NCI-H1048 (cell line): ENCODE measurements around the gene CDCP1.
"Not testable (repeated sequence)": the region's sequence is repeated elsewhere in the genome, so short reads cannot be mapped to it uniquely, and the experiment has no call there.

ENCODE experiments used
- DNase-seq: peaks from one replicate; lab custom pipeline; 2025; lab: John Stamatoyannopoulos, UW

Gene CDCP1

GRCh38 chr3:45084361-45084760 is 61.8 kb downstream of the CDCP1 start:
- no peak for DNase-seq

- no peak for DNase-seq
Measured at GRCh38 chr3:45083023-45083422, 63.2 kb downstream of the CDCP1 start.

DNA sequence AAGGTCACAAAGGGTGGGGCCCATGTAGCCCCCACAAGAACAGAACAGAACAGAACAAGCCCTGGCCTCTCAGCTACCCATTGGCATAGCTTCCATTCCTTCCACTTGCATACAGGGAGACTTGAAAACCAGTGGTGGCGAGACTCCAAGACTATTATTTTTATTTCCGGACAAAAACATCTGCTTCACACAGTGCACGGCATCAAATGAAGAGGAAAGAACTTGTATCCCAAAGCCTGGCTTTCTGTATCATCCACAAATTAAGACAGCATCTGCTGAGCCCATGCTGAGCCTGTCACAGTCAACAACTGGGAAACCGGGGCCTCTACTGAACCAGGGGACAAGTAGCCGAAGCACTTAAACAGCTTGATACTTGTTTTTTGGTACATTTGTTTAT is 64.0 kb downstream of the CDCP1 start:
- no peak for DNase-seq

DNA sequence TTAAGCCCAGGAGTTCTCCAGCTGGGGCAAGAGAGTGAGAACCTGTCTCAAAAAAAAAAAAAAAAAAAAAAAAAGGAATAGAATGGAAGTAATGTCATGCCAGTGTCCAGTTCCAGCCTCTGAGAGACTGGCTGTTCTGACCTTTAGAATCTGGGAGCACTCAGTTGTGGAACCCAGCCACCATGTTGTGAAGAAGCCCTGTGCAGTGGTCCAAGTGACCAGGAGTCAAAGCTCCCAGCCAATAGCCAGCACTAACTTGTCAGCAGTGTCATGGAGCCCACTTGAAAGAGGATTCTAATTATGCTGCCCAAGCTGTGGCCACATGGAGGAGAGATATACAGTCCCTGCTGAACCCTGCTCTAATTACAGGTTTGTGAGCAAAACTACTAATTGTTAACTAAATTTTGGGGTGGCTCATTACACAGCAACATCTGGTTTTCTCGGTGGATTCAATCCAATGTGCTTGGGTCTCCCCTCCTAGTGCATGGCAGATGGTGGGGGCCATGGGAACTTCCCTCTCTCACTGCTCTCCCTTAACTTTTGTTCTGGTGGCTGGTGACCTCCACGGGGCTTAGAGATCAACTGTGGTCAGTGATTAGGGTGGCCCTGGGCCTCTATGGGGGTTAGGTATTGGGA is 64.6 kb downstream of the CDCP1 start:
- DNase-seq: no peak

- DNase-seq: no peak
Measured at GRCh38 chr3:45080824-45081223, 65.4 kb downstream of the CDCP1 start.

DNA sequence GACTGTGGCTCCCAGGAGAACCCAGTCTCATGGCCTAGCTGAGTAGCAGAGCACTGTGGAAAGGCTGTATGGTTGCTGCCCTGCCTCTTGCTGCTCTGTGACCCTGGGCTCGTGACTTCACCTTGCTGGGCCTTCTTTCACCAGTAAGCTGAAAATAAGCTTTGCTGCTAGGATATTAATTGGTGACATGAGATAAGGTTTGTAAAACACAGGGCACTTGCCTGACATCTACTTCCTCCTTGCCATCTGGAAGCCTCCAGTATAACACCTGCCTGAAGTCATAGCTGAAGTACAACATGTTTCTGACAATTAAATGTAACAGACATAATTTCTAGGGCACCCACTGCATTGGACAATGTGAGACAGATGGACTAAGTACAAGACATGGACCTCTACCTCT is 66.5 kb downstream of the CDCP1 start:
- DNase-seq: no peak

DNA sequence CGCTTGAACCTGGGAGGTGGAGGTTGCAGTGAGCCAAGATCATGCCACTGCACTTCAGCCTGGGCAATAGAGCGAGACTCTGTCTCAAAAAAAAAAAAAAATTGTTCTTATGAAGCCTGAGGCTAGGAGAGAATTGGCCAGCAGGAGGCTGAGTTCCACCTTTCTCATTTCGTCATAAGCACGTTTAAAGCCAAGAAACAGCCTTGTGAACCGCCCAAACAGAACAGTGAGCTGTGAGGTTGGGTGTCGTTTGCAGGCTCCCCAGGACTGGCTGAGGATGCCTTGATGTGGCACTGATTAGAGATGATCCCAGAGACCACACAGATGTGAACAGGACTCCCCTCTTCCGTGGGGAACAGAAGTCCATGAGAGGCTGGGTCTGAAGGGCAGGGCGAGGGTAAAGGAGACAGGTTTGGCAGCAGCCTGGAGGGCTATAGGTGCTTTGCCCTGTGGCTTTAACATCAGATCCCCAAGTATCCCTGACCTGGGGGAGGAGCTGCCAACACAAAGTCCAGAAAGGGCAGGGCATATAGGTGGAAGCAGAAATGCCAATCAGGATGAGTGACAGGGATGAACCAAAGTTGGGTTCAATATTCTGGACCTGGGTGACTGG is 67.2 kb downstream of the CDCP1 start:
- no peak for DNase-seq

GRCh38 chr3:45078256-45078655 is 67.9 kb downstream of the CDCP1 start:
- not testable (repeated sequence) for DNase-seq

GRCh38 chr3:45075821-45076625 is 70.2 kb downstream of the CDCP1 start:
- no peak for DNase-seq

- no peak for DNase-seq
Measured at GRCh38 chr3:45071075-45071474, 75.1 kb downstream of the CDCP1 start.

DNA sequence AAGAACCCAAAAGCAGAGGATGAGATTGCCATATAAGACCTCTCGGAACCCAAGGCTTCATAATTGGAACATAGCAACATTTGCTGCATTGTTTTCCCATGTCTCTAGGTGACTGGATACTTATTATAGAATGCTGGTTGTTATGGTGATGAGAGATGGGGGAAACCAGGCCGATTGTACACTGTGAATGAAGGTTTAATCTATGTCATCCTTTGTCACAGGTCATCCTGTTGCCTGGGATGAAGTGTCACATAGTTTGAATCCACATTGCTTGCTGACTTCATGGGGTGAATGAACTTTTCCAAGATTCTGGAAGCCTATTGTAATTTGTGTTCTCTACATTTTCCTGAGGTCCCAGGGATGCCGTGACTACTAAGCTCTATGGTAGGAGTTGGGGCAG is 78.2 kb downstream of the CDCP1 start:
- DNase-seq: no peak

GRCh38 chr3:45067486-45067885 is 78.7 kb downstream of the CDCP1 start:
- DNase-seq: no peak

GRCh38 chr3:45066109-45066801 is 79.9 kb downstream of the CDCP1 start:
- DNase-seq: no peak

- DNase-seq: no peak
Measured at GRCh38 chr3:45065373-45065720, 80.8 kb downstream of the CDCP1 start.

GRCh38 chr3:45064512-45065372 is 81.4 kb downstream of the CDCP1 start:
- no peak for DNase-seq

GRCh38 chr3:45062697-45063070 is 83.5 kb downstream of the CDCP1 start:
- DNase-seq: no peak

DNA sequence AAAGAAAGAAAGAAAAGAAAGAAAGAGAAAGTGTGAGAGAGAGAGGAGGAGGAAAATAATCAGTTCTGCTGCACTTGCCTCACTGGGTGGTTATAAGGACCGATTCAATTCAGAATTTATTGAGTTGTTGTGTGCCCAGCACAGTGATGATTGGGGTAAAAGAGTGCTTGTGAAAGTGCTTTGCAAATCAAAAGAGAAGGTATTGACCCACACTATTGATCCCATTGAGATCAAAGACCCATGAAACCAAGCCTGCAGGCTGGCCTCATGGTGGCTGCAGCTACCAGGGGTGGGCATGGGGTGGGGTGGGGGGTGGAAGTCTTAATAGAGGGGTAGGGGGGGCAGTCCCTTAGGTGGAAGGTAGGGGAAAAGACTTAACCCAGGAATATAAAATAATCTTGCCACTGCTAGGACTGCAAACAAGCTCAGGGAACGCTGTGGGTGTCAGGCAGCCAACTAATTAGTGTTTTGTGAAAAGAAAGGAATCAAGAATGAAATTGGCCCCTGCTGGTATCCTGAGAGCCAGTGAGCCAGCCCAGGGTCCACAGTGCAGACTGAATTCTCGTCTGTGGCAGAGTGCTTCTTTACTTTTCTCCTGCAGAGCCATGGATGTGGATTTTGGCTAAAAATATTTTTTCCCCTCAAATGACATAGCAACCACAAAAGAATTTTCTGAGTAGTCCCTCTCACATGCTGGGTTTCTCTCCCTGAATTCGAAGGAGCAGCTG is 85.8 kb downstream of the CDCP1 start:
- DNase-seq: no peak

DNA sequence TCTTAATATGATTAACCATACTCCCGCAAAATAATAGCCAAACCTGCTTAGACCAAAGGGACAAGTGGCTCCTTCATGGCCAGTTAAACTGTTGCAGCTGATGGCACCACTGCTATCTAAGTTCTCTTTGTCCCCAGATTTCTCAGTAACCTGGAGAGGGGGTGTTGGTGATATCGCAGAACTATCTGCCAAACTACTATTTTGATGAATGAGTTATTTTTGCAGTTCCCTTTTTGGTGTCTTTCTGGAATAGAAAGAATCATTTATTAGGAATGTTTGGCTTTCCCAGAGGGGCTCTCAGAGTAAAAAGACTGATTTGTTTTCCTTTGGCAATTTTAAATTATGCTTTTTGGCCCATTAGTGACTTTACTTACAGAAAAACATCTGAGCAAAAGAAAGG is 87.0 kb downstream of the CDCP1 start:
- no peak for DNase-seq

DNA sequence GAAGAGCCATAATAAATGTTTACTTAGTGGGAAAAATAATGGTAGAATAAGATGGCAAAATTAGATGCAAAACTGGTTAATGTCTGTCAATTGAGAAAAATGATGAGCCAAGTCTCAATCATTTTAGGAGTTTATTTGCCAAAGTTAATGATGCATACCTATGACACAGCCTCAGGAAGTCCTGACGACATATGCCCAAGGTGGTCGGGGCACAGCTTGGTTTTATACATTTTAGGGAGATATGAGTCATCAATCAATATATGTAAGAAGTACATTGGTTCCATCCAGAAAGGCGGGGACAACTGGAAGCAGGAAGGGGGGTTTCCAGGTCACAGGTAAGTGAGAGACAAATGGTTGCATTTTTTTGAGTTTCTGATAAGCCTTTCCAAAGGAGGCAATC is 88.6 kb downstream of the CDCP1 start:
- DNase-seq: no peak

- DNase-seq: no peak
Measured at GRCh38 chr3:45056608-45057301, 89.4 kb downstream of the CDCP1 start.
